ENCODE measurements around the gene PSMC3. TPM values are rescaled to one million over a fixed set of nuclear protein-coding genes. Genes with fewer than 3 reads are reported as not detected.

PSMC3 gene
- total RNA-seq, 1 experiment from 2014 or later, result 165 TPM

- H3K36me3 ChIP-seq, result no peaks in the 10 kb centered on the region
- peak; percentile 59 for DNase-seq
- no peak overlapping the region for H3K4me3 ChIP-seq
- no peaks in the 10 kb centered on the region for H3K9me3 ChIP-seq
- H3K27me3 ChIP-seq, result no peaks in the 10 kb centered on the region
These were observed 32.8 kb downstream of the PSMC3 start for GRCh38 chr11:47393163-47394049.

DNA sequence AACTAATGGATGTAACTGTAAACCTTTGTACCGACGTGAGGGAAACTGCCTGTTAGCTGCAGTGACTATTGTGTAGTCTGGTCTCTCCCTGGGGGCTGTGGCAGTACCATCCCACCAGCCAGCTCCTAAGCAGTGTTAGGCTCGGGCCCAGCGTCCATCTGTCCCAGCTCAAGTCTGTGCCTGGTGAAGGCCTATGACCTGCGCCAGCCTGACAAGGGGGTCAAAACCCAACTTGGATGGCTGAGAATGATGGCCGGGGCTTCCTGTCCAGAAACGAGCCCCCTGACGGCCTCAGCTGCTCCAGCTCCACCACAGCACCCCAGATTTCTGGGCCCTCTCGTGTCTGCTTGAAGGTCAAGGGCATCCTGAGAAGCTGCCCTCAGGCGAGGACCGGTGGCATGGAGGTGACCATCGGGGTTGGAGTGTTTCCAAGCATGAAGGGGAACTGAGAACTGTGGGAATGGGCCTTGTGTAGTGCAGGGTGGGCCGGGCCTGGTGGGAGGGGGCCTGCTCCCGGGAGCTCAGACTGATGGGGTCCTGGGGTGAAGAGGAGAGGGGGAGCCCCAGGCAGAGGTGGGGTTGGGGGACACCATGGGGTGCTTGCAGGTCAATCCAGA is 33.6 kb downstream of the PSMC3 start:
- Histone ChIP-seq H3K9me3 (no peaks in the 10 kb centered on the region), H3K27me3 (no peaks in the 10 kb centered on the region), H3K4me3 (no peak overlapping the region), H3K36me3 (no peaks in the 10 kb centered on the region)
- DNase-seq, result no peak

DNA sequence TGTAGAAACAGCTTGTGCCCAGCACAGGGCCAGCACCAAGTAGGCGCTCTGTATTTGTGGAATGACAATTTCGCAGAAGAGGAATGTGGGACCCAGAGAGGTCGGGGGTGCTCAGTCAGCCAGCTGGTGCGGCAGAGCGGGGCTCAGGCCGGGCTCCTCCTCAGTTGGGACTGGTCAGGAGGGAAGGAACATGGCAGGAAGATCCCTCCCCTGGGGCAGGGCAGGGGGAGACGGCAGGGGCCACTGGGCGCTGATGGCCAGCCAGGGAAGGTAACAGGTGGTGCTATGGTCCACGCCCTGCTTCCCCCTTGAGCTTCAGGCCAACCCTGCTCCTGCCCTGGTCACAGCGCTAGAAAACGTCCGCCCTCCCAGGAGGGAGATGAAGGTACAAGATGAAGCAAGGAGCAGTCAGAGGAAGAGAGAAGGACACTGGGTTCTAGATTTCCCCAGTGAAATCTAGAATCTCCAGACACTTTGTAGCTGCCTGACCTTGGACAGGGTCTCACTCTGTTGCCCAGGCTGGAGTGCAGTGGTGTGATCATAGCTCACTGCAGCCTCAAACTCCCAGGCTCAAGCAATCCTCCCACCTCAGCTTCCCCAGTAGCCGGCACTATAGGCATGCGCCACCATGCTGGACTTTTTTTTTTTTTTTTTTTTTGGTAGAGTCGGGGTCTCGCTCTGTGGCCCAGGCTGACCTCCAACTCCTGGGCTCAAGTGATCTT is 34.4 kb downstream of the PSMC3 start:
- no peak for DNase-seq
- Histone ChIP-seq H3K4me3 (no peak overlapping the region), H3K9me3 (no peaks in the 10 kb centered on the region), H3K36me3 (no peaks in the 10 kb centered on the region), H3K27me3 (no peaks in the 10 kb centered on the region)

GRCh38 chr11:47391077-47391583 is 35.1 kb downstream of the PSMC3 start:
- no peaks in the 10 kb centered on the region for H3K9me3 ChIP-seq
- no peaks in the 10 kb centered on the region for H3K36me3 ChIP-seq
- no peak overlapping the region for H3K4me3 ChIP-seq
- no peak for DNase-seq
- H3K27me3 ChIP-seq, result no peaks in the 10 kb centered on the region

DNA sequence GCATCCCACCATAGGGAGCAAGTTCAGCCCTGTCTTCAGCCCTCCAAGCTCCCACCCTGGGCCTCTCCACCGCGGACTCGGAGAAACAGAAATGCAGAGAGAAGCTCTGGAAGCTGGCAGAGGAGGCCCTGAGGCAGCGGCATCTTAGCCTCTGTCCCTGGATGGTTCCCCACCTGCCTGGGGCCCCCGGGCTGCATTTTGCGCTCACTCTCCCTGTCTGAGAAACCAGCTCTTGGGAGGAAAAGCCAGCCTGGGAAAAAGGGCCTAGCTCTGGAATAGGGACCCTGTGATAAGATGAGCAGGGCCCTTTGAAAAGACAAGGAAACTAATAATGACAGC is 35.8 kb downstream of the PSMC3 start:
- H3K9me3 ChIP-seq, result no peaks in the 10 kb centered on the region
- no peak for DNase-seq
- H3K27me3 ChIP-seq, result no peaks in the 10 kb centered on the region
- H3K36me3 ChIP-seq, result no peaks in the 10 kb centered on the region
- no peak overlapping the region for H3K4me3 ChIP-seq

- DNase-seq, result no peak
- Histone ChIP-seq H3K9me3 (no peaks in the 10 kb centered on the region), H3K4me3 (no peak overlapping the region), H3K36me3 (no peaks in the 10 kb centered on the region), H3K27me3 (no peaks in the 10 kb centered on the region)
These were observed 36.4 kb downstream of the PSMC3 start for GRCh38 chr11:47389577-47390421.

DNA sequence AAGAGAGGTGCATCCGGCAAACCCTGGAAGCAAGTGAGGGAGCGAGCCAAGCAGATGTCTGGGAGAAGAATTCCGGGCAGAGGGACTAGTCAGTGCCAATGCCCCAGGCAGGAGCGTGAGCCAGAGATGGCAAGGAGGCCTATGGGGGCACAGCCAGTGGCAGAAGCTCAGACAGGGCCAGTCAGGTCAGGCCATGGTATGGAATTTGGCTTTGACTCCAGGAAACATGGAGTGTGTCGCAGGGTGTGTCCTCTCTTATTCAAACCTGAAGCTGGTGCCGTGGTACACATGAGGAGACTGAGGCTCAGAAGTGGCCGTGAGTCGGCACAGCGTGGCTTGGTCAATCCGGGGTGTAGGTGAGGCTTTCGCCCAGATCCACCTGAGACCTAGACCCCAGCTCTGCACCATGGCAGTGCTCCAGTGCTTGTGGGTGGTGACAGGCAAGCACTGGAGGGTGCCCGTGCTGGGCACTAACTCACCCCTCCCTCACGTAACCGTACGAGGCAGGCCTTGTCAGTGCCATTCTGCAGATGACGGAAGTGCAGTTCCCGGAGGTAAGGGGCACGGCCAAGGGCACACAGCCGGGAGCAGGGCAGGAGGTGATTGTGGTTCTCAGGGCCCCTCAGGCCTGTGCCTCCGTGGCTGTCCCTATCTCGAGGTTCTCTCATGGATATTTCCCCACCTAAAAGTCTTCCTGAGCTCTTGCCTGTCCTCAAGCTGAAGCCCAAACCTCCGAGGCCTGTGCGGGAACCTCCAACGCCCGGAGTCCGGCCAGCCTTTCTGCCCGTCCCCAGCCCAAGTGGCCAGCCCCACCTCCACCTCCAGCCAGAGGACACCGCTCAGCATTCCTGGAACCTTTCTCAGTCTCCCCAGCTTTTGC is 37.3 kb downstream of the PSMC3 start:
- Histone ChIP-seq H3K4me3 (no peak overlapping the region), H3K36me3 (no peaks in the 10 kb centered on the region), H3K27me3 (no peaks in the 10 kb centered on the region), H3K9me3 (no peaks in the 10 kb centered on the region)
- DNase-seq, result no peak

DNA sequence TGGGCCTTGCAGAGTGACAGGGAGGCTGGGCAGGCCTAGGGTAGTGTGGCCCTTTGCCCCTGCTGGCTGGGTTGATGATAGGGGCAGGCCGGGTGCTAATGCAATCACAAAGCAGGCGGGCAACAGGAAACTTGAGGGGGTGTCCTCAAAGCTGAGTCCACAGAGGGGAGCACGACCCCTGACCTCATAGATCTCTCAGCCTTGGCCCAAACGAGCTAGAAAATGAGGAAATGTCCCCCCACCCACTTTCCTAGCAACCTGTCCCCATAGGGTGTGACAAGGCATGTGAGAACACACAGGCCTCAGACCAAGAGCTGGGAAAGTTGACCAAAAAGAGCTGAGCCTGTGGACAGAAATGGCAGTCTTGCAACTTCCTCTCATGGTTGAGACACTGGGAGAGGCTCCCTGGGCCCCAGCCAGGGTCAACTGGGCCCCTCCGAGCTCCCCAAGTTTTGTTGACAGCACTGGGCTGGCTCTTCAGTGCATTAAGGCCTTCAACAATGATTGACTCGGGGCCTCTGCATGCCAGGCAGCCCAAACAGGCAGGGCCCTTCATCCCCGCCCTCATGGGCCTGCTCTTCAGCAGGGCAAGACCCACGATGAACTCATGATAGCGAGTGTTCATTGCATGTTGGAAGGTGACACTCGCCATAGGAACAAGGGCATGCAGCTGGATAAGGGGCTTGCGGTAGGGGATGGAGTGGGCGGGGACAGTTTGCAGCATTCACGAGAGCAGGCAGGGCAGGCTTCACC is 38.1 kb downstream of the PSMC3 start:
- no peaks in the 10 kb centered on the region for H3K27me3 ChIP-seq
- no peaks in the 10 kb centered on the region for H3K36me3 ChIP-seq
- no peak overlapping the region for H3K4me3 ChIP-seq
- no peak for DNase-seq
- no peaks in the 10 kb centered on the region for H3K9me3 ChIP-seq

GRCh38 chr11:47384498-47384897 is 41.7 kb downstream of the PSMC3 start:
- H3K4me3 ChIP-seq, result no peak overlapping the region
- no peaks in the 10 kb centered on the region for H3K36me3 ChIP-seq
- no peak for DNase-seq
- H3K9me3 ChIP-seq, result no peaks in the 10 kb centered on the region
- H3K27me3 ChIP-seq, result no peaks in the 10 kb centered on the region

DNA sequence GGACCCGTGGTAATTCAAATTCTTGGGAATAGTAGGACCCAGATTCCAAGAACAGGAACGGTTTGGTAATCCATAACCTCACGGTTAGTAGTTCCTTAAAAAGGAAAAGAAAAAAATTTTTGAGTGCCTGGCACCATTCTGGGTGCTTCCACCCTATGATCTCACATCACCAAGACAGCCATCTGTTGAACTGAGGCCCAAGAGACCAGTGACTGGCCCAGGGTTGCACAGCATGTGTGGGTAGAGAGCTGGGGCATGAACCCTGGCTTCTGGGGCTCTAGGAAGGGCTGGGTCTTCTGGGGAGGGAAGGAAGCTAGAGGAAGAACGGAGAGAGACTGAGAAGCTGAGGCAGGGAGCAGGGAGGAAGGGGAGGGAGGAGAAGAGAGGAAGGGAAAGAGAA is 43.2 kb downstream of the PSMC3 start:
- Histone ChIP-seq H3K4me3 (no peak overlapping the region), H3K27me3 (no peaks in the 10 kb centered on the region), H3K36me3 (no peaks in the 10 kb centered on the region), H3K9me3 (no peaks in the 10 kb centered on the region)
- no peak for DNase-seq

GRCh38 chr11:47380078-47380477 is 46.2 kb downstream of the PSMC3 start:
- no peak for DNase-seq
- no peak overlapping the region for H3K4me3 ChIP-seq
- H3K9me3 ChIP-seq, result no peaks in the 10 kb centered on the region
- H3K36me3 ChIP-seq, result no peaks in the 10 kb centered on the region
- no peaks in the 10 kb centered on the region for H3K27me3 ChIP-seq

DNA sequence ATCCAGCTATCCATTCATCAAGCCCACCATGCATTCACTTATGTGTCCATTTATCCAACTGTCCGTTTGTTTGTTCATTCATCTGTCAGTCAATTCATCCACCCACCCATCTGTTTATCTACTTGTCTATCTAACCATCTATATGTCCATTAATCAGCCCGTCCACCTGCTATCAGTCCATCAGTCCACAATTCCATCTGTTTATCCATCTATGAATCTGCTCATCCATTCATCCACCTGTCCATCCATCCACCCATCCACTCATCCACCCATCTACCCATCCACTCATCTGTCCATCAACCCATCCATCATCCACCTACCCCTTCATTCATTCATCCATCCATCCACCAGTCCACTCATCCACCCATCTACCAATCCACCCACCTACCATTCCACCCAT is 46.9 kb downstream of the PSMC3 start:
- H3K4me3 ChIP-seq, result no peak overlapping the region
- no peak for DNase-seq
- no peaks in the 10 kb centered on the region for H3K9me3 ChIP-seq
- no peaks in the 10 kb centered on the region for H3K36me3 ChIP-seq
- no peaks in the 10 kb centered on the region for H3K27me3 ChIP-seq

GRCh38 chr11:47378836-47379170 is 47.4 kb downstream of the PSMC3 start:
- DNase-seq, result no peak
- Histone ChIP-seq H3K9me3 (no peaks in the 10 kb centered on the region), H3K4me3 (no peak overlapping the region), H3K36me3 (no peaks in the 10 kb centered on the region), H3K27me3 (no peaks in the 10 kb centered on the region)

DNA sequence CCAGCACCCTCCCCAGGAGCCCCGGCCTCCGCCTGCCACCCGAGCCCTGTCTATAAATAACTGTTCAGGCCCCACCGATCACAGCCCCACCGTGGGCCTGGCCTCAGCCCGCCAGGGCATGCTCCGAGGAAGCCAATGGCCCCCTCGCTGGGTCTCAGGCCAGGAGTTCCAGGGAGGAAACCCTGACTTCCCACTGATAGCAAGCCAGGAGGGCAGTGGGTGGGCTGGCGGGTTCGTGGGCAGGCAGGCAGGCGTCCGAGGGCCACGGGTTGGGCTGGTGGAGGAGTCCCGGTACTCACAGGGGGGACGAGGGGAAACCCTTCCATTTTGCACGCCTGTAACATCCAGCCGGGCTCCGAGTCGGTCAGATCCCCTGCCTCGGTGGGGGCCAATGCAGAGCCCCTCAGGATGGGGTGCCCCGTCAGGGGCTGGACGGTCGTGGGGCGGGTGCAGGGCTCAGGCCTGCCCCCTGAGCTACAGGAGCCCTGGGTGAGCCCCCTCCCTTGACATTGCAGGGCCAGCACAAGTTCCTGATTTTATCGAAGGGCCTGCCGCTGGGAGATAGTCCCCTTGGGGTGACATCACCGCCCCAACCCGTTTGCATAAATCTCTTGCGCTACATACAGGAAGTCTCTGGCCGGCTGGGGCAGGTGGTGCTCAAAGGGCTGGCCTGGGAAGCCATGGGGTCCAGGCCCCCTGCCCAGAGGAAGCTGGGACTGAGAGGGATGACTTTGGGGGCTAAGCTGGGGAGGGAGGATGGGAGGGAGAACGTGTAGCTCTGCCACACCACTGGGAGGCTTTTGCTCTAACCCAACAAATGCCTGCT is 48.0 kb downstream of the PSMC3 start, which contains the start of gene SPI1:
Gene SPI1, minus strand, starts transcription at position 538 of the 826 bp plus-strand sequence. Its CDS starts 194 bp downstream, at position 344.
- no peaks in the 10 kb centered on the region for H3K9me3 ChIP-seq
- no peaks in the 10 kb centered on the region for H3K27me3 ChIP-seq
- no peak for DNase-seq
- H3K36me3 ChIP-seq, result no peaks in the 10 kb centered on the region
- H3K4me3 ChIP-seq, result no peak within 1 kb of the TSS

Data from MG63 (cell line).